ENCODE measurements around the gene DNAH17.
A peak's percentile ranks its signal among the peaks of the same experiment; 100 is the strongest.

DNAH17 gene

GRCh38 chr17:78380370-78380769, 196.8 kb downstream of the DNAH17 start:
- H3K27ac ChIP-seq = no peak overlapping the region
- no peak for TF ChIP-seq ZFX (IDR thresholded peaks at IDR 0.05; ENCODE audit: borderline replicate concordance)
- no peak for TF ChIP-seq CTCF (IDR thresholded peaks at IDR 0.05)

- H3K27ac ChIP-seq = peak overlapping the region; percentile 48
- TF ChIP-seq ZFX (IDR thresholded peaks at IDR 0.05; ENCODE audit: borderline replicate concordance) (no peak), CTCF (IDR thresholded peaks at IDR 0.05) (no peak)
These were observed 198.1 kb downstream of the DNAH17 start for GRCh38 chr17:78379131-78379491.

GRCh38 chr17:78378225-78379130, 198.7 kb downstream of the DNAH17 start, which contains the start of gene PGS1:
Gene PGS1, plus strand, starts transcription at chr17:78378649. Its CDS starts 17 bp downstream, at chr17:78378666.
- TF ChIP-seq ZFX (IDR thresholded peaks at IDR 0.05; ENCODE audit: borderline replicate concordance) (no peak), CTCF (IDR thresholded peaks at IDR 0.05) (no peak)
- H3K27ac ChIP-seq = peak within 1 kb of the TSS; percentile 48

- TF ChIP-seq ZFX (IDR thresholded peaks at IDR 0.05; ENCODE audit: borderline replicate concordance) = no peak
- no peak for TF ChIP-seq CTCF (IDR thresholded peaks at IDR 0.05)
- H3K27ac ChIP-seq = no peak overlapping the region
These were observed 199.4 kb downstream of the DNAH17 start for GRCh38 chr17:78377858-78378224.

GRCh38 chr17:78376161-78376560, 201.0 kb downstream of the DNAH17 start:
- no peak overlapping the region for H3K27ac ChIP-seq

GRCh38 chr17:78375401-78376151, 201.6 kb downstream of the DNAH17 start:
- no peak overlapping the region for H3K27ac ChIP-seq
- TF ChIP-seq ZFX (IDR thresholded peaks at IDR 0.05; ENCODE audit: borderline replicate concordance) (no peak), CTCF (IDR thresholded peaks at IDR 0.05) (no peak)

More at GRCh38 chr17:78376161-78376560, 201.0 kb downstream of the DNAH17 start:
- no peak for TF ChIP-seq ZFX (IDR thresholded peaks at IDR 0.05; ENCODE audit: borderline replicate concordance)
- TF ChIP-seq CTCF (IDR thresholded peaks at IDR 0.05) = no peak

Measured in 22Rv1 (cell line).